HG03575 (cell line): ENCODE results near the gene MAEL.
"Not testable (repeated sequence)": the region's sequence is repeated elsewhere in the genome, so short reads cannot be mapped to it uniquely, and the experiment has no call there.

ENCODE experiments used
- ATAC-seq: cut with Tn5 transposase; IDR thresholded peaks from one replicate; pipeline ENCODE4 v1.9.1; 2021; ENCODE audit not compliant: unreplicated experiment, insufficient number of reproducible peaks, low FRiP score; ENCODE audit errors: extremely low read depth

MAEL gene

GRCh38 chr1:166975361-166976129, 13.5 kb upstream of the MAEL start, which contains the start of gene ILDR2:
TSS of gene ILDR2 (minus strand) at chr1:166975540. CDS start at chr1:166975268, 272 bp downstream.
- ATAC-seq: no peak

- ATAC-seq: no peak
Observed at GRCh38 chr1:166977951-166978350, 11.1 kb upstream of the MAEL start.

GRCh38 chr1:166978821-166979220, 10.3 kb upstream of the MAEL start:
- no peak for ATAC-seq

GRCh38 chr1:166980383-166980782, 8.7 kb upstream of the MAEL start:
- no peak for ATAC-seq

- ATAC-seq: no peak
Observed at GRCh38 chr1:166980818-166981217, 8.3 kb upstream of the MAEL start.

GRCh38 chr1:166981589-166981988, 7.5 kb upstream of the MAEL start:
- ATAC-seq: no peak

GRCh38 chr1:166999075-166999474, 10.0 kb downstream of the MAEL start:
- no peak for ATAC-seq

- no peak for ATAC-seq
Observed at GRCh38 chr1:166999500-167000055, 10.5 kb downstream of the MAEL start.

- no peak for ATAC-seq
Observed at GRCh38 chr1:167000546-167000945, 11.5 kb downstream of the MAEL start.

GRCh38 chr1:167002354-167002753, 13.3 kb downstream of the MAEL start:
- ATAC-seq: no peak

- no peak for ATAC-seq
Observed at GRCh38 chr1:167003711-167004110, 14.6 kb downstream of the MAEL start.

GRCh38 chr1:167011560-167012191, 22.6 kb downstream of the MAEL start:
- ATAC-seq: no peak

- ATAC-seq: no peak
Observed at GRCh38 chr1:167012570-167012969, 23.5 kb downstream of the MAEL start.

- no peak for ATAC-seq
Observed at GRCh38 chr1:167013108-167013929, 24.2 kb downstream of the MAEL start.

- no peak for ATAC-seq
Observed at GRCh38 chr1:167016100-167016750, 27.1 kb downstream of the MAEL start.

GRCh38 chr1:167022384-167022783, 33.3 kb downstream of the MAEL start:
- no peak for ATAC-seq

- ATAC-seq: not testable (repeated sequence)
Observed at GRCh38 chr1:167029553-167029952, 40.5 kb downstream of the MAEL start.

GRCh38 chr1:167033646-167034045, 44.6 kb downstream of the MAEL start:
- no peak for ATAC-seq
